HG03469 (cell line): ENCODE data around the gene YPEL1.
"Not testable (repeated sequence)": the region's sequence is repeated elsewhere in the genome, so short reads cannot be mapped to it uniquely, and the experiment has no call there.

Experiments
- ATAC-seq: cut with Tn5 transposase; IDR thresholded peaks from one replicate; pipeline ENCODE4 v1.9.1; 2021; ENCODE audit warnings: mild to moderate bottlenecking, moderate library complexity, moderate number of reproducible peaks; ENCODE audit not compliant: unreplicated experiment

Gene YPEL1

GRCh38 chr22:21702094-21702493 is 33.5 kb downstream of the YPEL1 start:
- no peak for ATAC-seq

GRCh38 chr22:21701384-21701971 is 34.1 kb downstream of the YPEL1 start:
- ATAC-seq: no peak

GRCh38 chr22:21700822-21701221 is 34.8 kb downstream of the YPEL1 start:
- ATAC-seq: no peak

GRCh38 chr22:21699643-21700042 is 36.0 kb downstream of the YPEL1 start:
- no peak for ATAC-seq

- no peak for ATAC-seq
Observed at GRCh38 chr22:21698430-21699329, 36.9 kb downstream of the YPEL1 start.

GRCh38 chr22:21697880-21698279 is 37.7 kb downstream of the YPEL1 start:
- ATAC-seq: no peak

- no peak for ATAC-seq
Observed at GRCh38 chr22:21697021-21697771, 38.4 kb downstream of the YPEL1 start.

GRCh38 chr22:21696115-21696514 is 39.5 kb downstream of the YPEL1 start:
- ATAC-seq: no peak

GRCh38 chr22:21695430-21696085 is 40.0 kb downstream of the YPEL1 start:
- no peak for ATAC-seq

- ATAC-seq: no peak
Observed at GRCh38 chr22:21694795-21695429, 40.7 kb downstream of the YPEL1 start.

GRCh38 chr22:21694394-21694793 is 41.2 kb downstream of the YPEL1 start:
- ATAC-seq: no peak

- no peak for ATAC-seq
Observed at GRCh38 chr22:21693999-21694341, 41.6 kb downstream of the YPEL1 start.

GRCh38 chr22:21693333-21693998 is 42.1 kb downstream of the YPEL1 start:
- ATAC-seq: no peak

GRCh38 chr22:21692856-21693255 is 42.7 kb downstream of the YPEL1 start:
- not testable (repeated sequence) for ATAC-seq

GRCh38 chr22:21691816-21692215 is 43.8 kb downstream of the YPEL1 start:
- ATAC-seq: no peak

GRCh38 chr22:21690401-21690801 is 45.2 kb downstream of the YPEL1 start:
- no peak for ATAC-seq

- no peak for ATAC-seq
Observed at GRCh38 chr22:21688706-21689381, 46.8 kb downstream of the YPEL1 start.

GRCh38 chr22:21688341-21688705 is 47.3 kb downstream of the YPEL1 start:
- no peak for ATAC-seq

- no peak for ATAC-seq
Observed at GRCh38 chr22:21687685-21688259, 47.8 kb downstream of the YPEL1 start.
